Thyroid gland (tissue), 4 donors: ENCODE results near the gene OSBP2.

Source experiments
- CTCF ChIP-seq, 6 experiments: fragments of 200-600 bp in 3 of 6; fragments of 450-650 bp in 3 of 6; sonication (generic) in 3 of 6; IDR thresholded peaks; one replicate each; pipeline ENCODE4 v1.5.1; 2016 to 2019; ENCODE audit warnings: antibody characterized with exemption in 6 of 6, mild to moderate bottlenecking in 2 of 6, inconsistent platforms in 1 of 6, moderate library complexity in 1 of 6
- POLR2A ChIP-seq, 2 donors: fragments of 450-650 bp; IDR thresholded peaks; one replicate each; pipeline ENCODE4 v1.6.1; 2017; ENCODE audit warnings: antibody characterized with exemption in 2 of 2, mild to moderate bottlenecking in 2 of 2, moderate library complexity in 1 of 2

DNA sequence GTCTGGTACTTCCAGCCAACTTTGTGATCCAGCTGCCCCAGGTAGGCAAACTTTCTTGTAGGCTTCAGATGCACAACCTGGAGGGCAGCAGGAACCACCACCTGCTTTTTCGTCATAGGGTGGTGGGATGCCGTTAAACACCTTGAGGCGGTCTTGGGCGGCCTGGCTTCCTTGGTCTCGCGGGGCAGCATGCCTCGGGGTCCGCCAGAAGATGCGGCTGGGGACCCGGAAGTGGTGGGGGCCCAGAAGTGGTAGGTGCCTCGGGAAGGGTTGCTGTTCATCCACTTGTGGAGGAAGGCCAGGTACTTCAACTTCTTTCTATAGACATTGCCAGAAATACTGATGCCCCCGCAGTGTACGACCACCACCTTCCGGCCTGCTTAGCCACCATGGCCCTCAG, 40.3 kb upstream of the OSBP2 start:
- TF ChIP-seq CTCF (IDR thresholded peaks at IDR 0.05), result no peak
- no peak for TF ChIP-seq POLR2A (IDR thresholded peaks at IDR 0.05)
